GM21576 (cell line): ENCODE data around the gene ALX3.
A peak's percentile ranks its signal among the peaks of the same experiment; 100 is the strongest.
"Not testable (repeated sequence)": the region's sequence is repeated elsewhere in the genome, so short reads cannot be mapped to it uniquely, and the experiment has no call there.

Experiments
- ATAC-seq: cut with Tn5 transposase; IDR thresholded peaks from one replicate; pipeline ENCODE4 v1.9.1; 2021; ENCODE audit warnings: mild to moderate bottlenecking, moderate library complexity; ENCODE audit not compliant: unreplicated experiment

The ALX3 gene

GRCh38 chr1:110089561-110090275, 19.2 kb upstream of the ALX3 start:
- no peak for ATAC-seq

GRCh38 chr1:110088739-110089316, 18.4 kb upstream of the ALX3 start:
- ATAC-seq = no peak

DNA sequence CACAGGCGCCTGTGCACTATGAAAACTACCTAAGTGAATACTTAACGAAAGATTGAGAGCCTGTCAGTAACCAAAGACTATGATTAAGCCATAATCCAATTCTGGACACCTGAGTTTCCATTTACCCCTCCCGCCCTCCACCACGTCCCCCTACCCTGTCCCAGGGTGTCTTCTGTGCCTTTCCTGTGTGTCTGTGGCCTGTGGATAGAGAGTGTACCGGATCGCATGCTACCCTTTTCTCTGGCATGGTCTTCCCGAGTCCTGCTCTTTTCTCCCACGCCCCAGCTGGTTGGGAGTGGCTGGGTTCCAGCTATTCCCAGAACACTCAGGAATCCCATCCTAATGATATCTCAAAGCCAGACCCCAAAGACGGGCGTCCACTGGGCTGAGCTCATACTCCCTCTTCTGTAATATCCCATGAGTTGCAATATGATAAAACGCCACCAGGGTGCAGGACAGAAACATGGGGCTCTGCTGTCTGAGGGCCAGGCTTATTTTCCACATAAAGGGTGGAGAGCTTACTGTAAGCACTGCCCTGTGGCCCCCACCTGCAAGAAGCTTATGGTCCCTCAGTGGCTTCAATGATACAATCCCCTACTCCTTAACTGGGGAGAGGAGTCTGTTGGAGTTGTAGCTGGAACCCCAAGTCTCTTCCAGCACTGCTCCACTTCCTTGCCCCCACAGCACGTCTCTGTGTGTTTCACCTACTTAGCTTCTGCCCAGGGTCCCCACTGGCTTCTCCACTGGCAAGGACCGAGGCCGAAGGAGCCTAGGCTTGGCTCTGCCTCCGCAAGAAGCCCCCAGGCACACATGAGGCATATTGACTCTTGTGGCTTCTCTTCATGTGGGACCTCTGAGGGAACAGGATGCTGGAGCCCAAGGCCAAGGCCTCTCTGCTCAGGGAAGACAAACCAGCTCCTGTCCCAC, 17.6 kb upstream of the ALX3 start:
- ATAC-seq = peak; percentile 62

DNA sequence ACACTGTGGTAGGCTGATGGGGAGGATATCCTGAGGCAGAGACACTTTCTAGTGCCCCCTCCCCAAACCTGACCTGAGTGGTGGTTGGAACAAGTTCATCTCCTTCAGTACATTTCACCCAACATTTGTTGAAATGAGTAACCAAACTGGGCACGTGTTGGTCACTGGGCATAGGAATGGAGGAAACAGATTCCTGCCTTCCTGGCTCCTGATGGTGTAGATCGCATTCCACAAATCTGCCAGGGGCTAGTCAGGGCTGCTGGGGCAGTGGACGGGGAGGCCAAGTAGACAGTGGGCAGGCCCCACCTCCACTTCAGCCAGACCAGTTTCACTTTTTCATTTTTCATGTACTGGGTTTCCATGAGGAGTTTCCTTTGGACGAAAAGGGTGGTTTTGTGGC, 16.5 kb upstream of the ALX3 start:
- ATAC-seq = no peak

DNA sequence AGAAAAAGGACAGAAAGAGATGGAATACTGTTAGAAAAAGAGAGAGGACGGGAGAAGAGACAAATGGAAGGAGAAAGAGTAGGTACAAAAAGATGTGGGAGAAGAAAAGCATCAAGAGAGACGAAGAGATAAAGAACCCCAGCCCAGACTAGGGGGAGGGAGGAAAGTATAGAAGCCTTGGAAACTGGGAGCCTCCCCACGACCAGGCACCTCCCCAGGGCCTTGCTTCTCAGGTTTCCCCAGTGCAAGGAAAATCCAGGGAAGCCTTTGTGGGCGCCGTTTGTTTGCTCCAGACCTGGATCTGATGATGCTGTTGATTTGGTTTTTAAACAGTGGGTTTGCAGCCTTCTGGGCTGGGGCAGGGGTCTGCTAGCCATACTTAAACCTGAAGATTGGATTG, 15.2 kb upstream of the ALX3 start:
- no peak for ATAC-seq

- no peak for ATAC-seq
Measured at GRCh38 chr1:110084227-110085078, 14.0 kb upstream of the ALX3 start.

GRCh38 chr1:110083866-110084226, 13.4 kb upstream of the ALX3 start:
- no peak for ATAC-seq

DNA sequence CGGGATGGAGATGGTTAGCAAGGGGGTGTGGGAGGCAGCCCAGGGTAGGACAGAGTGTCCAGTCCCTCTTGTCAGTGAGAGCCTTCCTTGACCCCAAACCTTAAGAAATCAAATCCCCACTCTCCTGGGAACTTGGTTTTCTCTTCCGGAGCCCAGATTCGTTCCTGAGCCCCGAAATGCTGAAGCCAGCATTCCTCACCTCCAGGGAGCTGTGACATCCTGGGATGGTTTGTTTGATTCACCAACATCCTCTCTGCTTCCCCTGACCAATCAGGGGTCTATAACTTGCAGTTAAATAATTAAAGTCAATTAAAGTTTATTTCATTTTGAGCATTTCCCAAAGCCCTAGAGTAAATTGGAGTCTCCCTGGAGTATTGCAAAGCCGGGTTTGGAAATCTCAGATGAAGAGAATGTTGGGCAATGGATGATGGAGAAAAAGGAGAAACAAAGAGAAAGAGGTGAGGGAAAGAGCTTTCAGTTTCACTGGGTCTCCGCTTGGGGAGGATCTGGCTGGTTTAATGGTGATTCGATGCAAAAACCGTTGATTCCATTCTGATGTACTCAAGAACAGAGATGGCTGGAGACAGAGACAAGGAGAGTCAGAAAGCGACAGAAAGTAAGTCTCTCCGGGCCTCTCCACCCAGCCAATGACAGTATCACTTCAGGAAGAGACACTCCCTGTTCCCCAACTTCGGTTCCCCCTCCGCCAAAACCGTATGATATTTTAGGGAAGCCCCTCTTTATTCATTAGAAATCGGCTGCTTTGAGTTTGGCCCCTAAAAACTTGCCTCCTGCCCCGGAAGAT, 12.8 kb upstream of the ALX3 start:
- ATAC-seq = no peak

GRCh38 chr1:110082477-110082876, 12.0 kb upstream of the ALX3 start:
- no peak for ATAC-seq

- ATAC-seq = no peak
Measured at GRCh38 chr1:110081061-110081460, 10.6 kb upstream of the ALX3 start.

- ATAC-seq = not testable (repeated sequence)
Measured at GRCh38 chr1:110079995-110080394, 9.5 kb upstream of the ALX3 start.

DNA sequence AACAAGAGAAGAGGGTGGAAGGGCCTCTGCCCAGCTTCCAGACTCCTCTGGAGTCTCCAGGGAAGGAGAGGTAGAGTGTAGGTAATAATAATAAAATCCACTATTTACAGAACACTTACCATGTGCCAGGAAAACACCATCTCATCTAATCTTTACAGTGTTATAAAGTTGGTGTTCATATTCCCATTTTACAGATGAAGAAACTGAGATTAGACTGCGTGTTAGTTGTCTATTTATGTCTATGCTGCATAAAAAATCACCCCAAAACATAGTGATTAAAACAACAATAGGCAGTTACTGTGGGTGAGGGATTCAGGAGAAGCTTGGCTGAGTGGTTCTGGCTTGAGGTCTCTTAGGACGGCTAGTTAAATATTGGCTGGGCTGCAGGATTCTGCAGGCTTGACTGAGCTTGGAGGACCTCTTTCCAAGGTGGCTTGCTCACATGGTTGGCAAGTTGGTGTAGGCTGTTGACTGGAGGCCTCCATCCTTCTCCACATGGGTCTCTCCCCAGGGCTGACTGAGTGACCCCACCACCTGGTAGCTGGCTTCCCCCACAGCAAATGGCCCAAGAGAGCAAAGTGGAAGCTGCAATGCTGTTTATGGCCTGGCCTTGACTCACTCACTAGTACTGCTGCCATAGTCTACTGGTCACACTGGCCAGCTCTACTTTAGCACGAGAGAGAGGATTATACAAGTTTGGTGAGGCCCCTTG, 6.5 kb upstream of the ALX3 start:
- no peak for ATAC-seq

- no peak for ATAC-seq
Measured at GRCh38 chr1:110074166-110074565, 3.7 kb upstream of the ALX3 start.

DNA sequence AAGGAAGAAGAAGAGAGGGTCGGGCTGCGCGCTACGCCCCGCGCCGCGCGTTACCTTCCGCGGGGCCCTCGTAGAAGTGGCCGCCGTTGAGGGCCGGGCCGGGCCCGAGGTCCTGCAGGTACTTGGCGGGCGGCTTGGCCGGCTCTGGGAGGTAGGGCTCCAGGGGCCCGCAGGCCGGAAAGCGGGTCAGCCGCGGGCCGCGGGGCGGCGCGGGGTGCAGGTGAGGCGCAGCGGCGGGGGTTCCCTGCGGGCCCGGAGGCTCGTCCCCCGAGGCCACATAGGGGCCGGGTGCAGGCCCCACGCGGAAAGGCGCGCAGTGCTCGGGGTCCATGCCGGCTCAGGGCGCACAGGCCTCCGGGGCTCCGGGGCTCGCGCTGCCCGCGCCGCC, 196 bp downstream of the ALX3 start:
- no peak for ATAC-seq

DNA sequence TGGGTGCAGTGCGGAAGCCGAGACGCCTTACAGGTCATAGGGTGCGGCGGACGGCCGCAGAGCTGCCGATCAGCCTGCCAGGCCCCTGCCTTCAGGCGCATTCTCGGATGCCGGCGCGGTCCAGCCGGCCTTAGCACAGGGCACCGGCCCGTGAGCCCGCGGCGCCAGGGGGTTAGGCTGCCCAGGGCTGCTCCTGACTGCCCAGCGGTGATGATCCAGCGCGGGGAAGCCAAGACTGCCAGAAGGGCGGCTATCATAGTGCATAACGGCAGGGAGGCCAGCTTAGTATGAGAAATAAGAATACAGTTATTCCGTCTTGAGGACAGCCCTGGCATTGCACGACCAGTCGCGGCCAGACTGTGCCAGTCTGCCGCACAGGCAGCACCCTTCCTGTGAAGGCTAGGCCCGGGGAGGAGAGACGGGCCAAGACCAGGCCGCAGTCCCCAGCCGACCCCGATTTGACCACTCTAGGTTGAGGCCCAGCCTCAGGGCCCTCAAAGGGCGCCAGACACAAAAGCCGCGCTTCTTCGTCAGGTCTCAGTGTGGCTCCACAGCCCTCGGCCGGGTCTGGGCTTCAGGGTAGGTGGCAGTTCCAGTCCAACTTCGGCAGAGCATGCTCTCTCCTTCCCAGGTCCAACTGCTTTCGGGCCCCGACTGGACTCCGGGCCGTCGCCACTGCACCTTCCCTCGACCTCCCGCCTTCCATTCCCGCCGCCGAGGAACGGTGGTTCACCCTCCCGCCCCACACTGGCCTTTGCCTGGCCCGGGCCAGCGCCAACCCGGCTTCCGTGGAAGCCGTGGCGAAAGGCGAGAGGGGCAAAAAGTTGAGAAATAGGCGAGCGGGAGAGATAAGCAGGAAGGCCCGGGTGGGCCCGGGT, 829 bp downstream of the ALX3 start:
- ATAC-seq = no peak

- ATAC-seq = no peak
Measured at GRCh38 chr1:110068646-110069403, 1.6 kb downstream of the ALX3 start.

DNA sequence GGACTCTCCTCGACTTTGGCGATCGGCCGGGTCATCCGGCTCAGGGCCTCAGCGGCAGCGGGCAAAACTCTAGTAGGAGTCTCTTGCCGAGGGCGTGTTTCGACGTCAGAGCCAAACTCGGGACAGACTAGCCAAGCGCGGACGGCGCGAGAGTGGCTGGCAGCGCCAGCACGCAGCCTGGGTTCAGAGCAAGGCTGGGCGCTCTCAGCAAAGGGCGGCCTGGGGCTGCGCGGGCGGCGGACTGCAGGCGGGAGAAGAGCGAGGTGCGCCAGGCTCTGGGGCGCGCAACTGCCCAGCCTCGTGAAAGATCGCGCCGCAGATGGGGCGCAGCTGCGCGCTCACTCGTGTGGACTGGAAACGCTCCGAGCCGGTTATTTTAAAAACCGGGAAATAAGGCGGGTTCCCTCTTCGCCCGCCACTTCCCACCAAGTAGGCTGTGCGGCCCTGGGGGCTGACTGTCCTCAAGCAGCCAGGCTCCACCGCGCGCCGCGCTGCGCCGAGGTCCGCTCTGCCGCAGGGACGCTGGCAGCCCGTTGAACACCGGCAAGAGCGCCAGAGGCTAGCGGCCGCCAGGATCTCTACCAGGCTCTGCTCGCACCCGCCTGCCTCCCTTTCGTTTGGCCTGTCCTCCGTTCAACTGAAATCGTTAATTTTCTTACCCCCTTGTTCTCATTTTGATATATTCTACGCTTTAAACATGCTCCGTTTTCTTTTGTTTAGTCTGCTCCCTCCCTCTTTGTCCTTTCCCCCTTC, 2.4 kb downstream of the ALX3 start:
- ATAC-seq = no peak
